Lower lobe of right lung (tissue), 2 donors: ENCODE results near the gene FYB1. TPM values are rescaled to one million over a fixed set of nuclear protein-coding genes. Genes with fewer than 3 reads are reported as not detected.

Experiments used
- ATAC-seq, 2 donors: fragments of 200-7000 bp; cut with Tn5 transposase; one replicate each; pipeline ENCODE4 v1.9.1; 2020 to 2022; ENCODE audit warnings: mild to moderate bottlenecking in 2 of 2, moderate library complexity in 2 of 2
- DNase-seq: peaks from one replicate; pipeline ENCODE4 v3.0.0-alpha.2; 2020
- H3K27ac ChIP-seq: fragments of 200-600 bp; one replicate; pipeline ENCODE4 v1.8.0; 2022
- H3K27me3 ChIP-seq: fragments of 200-600 bp; one replicate; pipeline ENCODE4 v1.8.0; 2022; ENCODE audit warnings: low read depth
- H3K36me3 ChIP-seq: fragments of 200-600 bp; one replicate; pipeline ENCODE4 v1.8.0; 2022; ENCODE audit warnings: mild to moderate bottlenecking
- H3K4me1 ChIP-seq: fragments of 200-600 bp; one replicate; pipeline ENCODE4 v1.8.0; 2022
- H3K4me3 ChIP-seq: fragments of 200-600 bp; one replicate; pipeline ENCODE4 v1.8.0; 2022; ENCODE audit warnings: mild to moderate bottlenecking
- H3K9me3 ChIP-seq: fragments of 200-600 bp; one replicate; pipeline ENCODE4 v1.8.0; 2022
- CTCF ChIP-seq: fragments of 200-600 bp; IDR thresholded peaks from one replicate; pipeline ENCODE4 v1.8.0; 2022; ENCODE audit warnings: antibody characterized with exemption, mild to moderate bottlenecking
- intact Hi-C: fragments of 100-400 bp; cut with DNase I; formaldehyde crosslinking; loops from one replicate; pipeline ENCODE4 v1.11.0; 2022
- total RNA-seq: library from RNA; stranded (reverse); fragmentation: NEBNext Ultra II Directional; extraction: Animal tissue kit (Norgen Biotek cat#: 25700); gene quantifications from one replicate; pipeline ENCODE4 v1.2.1, GENCODE V29; 2021
- donor health status: DM: no; HTN: yes; CAD: no; lungs with severe emphysema.

FYB1 gene
- total RNA-seq, 1 donor from 2014 or later = 51.0 TPM

- DNase-seq = peak; percentile 52
- intact Hi-C loops = no loop called here
- TF ChIP-seq CTCF = no peak
- Histone ChIP-seq H3K4me3 (no peak overlapping the region), H3K27me3 (no peaks in the 10 kb centered on the region), H3K27ac (no peak overlapping the region), H3K36me3 (no peaks in the 10 kb centered on the region), H3K4me1 (no peaks in the 10 kb centered on the region), H3K9me3 (no peaks in the 10 kb centered on the region)
- ATAC-seq = peak in 1 of 2 donors; percentile 50
Observed at GRCh38 chr5:39158127-39158593, 61.2 kb downstream of the FYB1 start.

GRCh38 chr5:39157701-39158100 lies 61.7 kb downstream of the FYB1 start:
- no peak for TF ChIP-seq CTCF
- Histone ChIP-seq H3K4me1 (no peaks in the 10 kb centered on the region), H3K4me3 (no peak overlapping the region), H3K27me3 (no peaks in the 10 kb centered on the region), H3K9me3 (no peaks in the 10 kb centered on the region), H3K36me3 (peaks cover under 1% of the 10 kb centered on the region), H3K27ac (no peak overlapping the region)
- intact Hi-C loops = no loop called here
- DNase-seq (no peak), ATAC-seq (no peak)

- ATAC-seq (no peak), DNase-seq (no peak)
- Histone ChIP-seq H3K27ac (no peak overlapping the region), H3K36me3 (peaks cover 4% of the 10 kb centered on the region), H3K27me3 (no peaks in the 10 kb centered on the region), H3K9me3 (no peaks in the 10 kb centered on the region), H3K4me3 (no peak overlapping the region), H3K4me1 (no peaks in the 10 kb centered on the region)
- intact Hi-C loops = no loop called here
- no peak for TF ChIP-seq CTCF
Observed at GRCh38 chr5:39156082-39156481, 63.3 kb downstream of the FYB1 start.

- DNase-seq (no peak), ATAC-seq (no peak)
- no peak for TF ChIP-seq CTCF
- Histone ChIP-seq H3K4me3 (no peak overlapping the region), H3K9me3 (no peaks in the 10 kb centered on the region), H3K36me3 (peaks cover 4% of the 10 kb centered on the region), H3K27me3 (no peaks in the 10 kb centered on the region), H3K27ac (no peak overlapping the region), H3K4me1 (peaks cover 10% of the 10 kb centered on the region)
- intact Hi-C loops = no loop called here
Observed at GRCh38 chr5:39151745-39152144, 67.6 kb downstream of the FYB1 start.

GRCh38 chr5:39149966-39150365 lies 69.4 kb downstream of the FYB1 start:
- no peak overlapping the region for H3K4me3 ChIP-seq
- H3K27me3 ChIP-seq = no peaks in the 10 kb centered on the region
- H3K4me1 ChIP-seq = peaks cover 10% of the 10 kb centered on the region
- TF ChIP-seq CTCF = no peak
- no peak for ATAC-seq
- intact Hi-C loops = no loop called here
- no peaks in the 10 kb centered on the region for H3K9me3 ChIP-seq
- peaks cover 4% of the 10 kb centered on the region for H3K36me3 ChIP-seq
- DNase-seq = no peak
- no peak overlapping the region for H3K27ac ChIP-seq

- ATAC-seq (no peak), DNase-seq (no peak)
- Histone ChIP-seq H3K27ac (no peak overlapping the region), H3K36me3 (peaks cover 4% of the 10 kb centered on the region), H3K4me3 (no peak overlapping the region), H3K4me1 (peaks cover 10% of the 10 kb centered on the region), H3K27me3 (no peaks in the 10 kb centered on the region), H3K9me3 (no peaks in the 10 kb centered on the region)
- TF ChIP-seq CTCF = no peak
- intact Hi-C loops = no loop called here
Observed at GRCh38 chr5:39148983-39149534, 70.3 kb downstream of the FYB1 start.
